ENCODE results near the gene DHODH.

The DHODH gene

GRCh38 chr16:72013888-72014581, 5.5 kb downstream of the DHODH start:
- no peak for DNase-seq (ENCODE audit: low read depth in 2 of 2)

- no peak for DNase-seq (ENCODE audit: low read depth in 2 of 2)
These were observed 6.1 kb downstream of the DHODH start for GRCh38 chr16:72014675-72015074.

DNA sequence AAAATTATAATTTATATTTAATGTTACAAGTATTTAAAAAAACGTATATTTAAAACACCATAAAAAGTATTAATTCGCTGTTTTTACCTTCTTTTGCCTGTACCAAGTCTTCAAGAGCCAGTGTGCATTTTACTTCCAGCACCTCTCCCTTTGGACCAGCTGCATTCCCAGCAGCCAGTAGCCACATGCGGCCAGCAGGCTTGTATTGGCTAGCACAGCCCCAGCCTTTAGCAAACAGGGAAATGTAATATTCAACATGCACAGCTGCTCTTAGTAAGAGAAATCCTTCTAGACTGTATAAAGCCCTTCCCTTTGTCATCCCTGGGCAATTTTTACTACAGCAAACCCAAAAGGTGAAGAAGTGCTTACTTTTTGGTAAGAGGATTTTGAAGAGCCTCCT, 6.6 kb downstream of the DHODH start:
- DNase-seq (ENCODE audit: low read depth in 2 of 2) = no peak

DNA sequence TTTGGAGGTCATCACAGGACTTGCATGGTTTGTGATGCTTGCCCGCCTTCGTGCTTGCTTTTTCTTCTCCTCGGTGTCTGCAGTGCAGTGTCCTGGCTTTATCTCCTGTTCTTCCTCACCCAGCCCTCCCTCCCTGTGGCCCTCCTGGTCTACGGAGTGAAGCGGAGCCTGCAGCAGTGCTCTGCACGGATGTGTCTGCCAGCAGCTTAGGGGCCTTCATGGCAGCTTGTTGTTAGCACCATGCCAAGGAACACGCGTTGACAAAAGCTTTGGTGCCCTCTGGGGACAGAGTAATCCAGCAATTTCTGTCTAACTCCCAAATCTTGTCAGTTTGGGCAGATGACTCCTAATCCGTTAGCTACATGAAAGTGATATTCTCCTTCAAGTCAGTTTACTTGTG, 9.9 kb downstream of the DHODH start:
- DNase-seq (ENCODE audit: low read depth in 2 of 2) = no peak

DNA sequence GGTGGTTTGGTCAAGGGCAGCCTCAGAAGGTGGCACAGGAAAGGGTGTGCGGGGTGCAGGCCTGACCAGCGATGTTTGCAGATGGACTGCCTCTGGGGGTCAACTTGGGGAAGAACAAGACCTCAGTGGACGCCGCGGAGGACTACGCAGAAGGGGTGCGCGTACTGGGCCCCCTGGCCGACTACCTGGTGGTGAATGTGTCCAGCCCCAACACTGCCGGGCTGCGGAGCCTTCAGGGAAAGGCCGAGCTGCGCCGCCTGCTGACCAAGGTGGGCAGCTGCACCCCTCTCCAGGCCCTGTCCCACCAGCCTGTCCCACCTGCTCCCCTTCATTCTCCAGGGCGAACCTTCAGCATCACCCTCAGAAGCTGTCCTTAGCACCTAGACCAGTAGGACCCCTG, 12.5 kb downstream of the DHODH start:
- DNase-seq (ENCODE audit: low read depth in 2 of 2) = no peak

DNA sequence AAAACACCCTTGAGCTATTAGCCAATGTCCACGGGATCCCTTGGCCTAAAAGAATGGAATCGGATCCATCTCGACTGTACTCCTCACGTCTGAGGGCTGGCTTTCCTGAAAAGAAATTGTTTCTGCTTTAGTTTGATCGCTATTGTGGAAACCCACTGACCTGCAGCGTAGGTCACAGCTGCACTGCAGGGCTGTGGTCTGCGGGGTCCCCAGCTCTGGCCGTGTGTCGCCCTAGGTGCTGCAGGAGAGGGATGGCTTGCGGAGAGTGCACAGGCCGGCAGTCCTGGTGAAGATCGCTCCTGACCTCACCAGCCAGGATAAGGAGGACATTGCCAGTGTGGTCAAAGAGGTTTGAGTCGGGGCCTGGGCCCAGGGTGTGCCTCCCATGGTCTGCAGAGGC, 13.6 kb downstream of the DHODH start:
- DNase-seq (ENCODE audit: low read depth in 2 of 2) = no peak

GRCh38 chr16:72023962-72024361, 15.4 kb downstream of the DHODH start:
- no peak for DNase-seq (ENCODE audit: low read depth in 2 of 2)

GRCh38 chr16:72024862-72025382, 16.4 kb downstream of the DHODH start:
- DNase-seq (ENCODE audit: low read depth in 2 of 2) = no peak

DNA sequence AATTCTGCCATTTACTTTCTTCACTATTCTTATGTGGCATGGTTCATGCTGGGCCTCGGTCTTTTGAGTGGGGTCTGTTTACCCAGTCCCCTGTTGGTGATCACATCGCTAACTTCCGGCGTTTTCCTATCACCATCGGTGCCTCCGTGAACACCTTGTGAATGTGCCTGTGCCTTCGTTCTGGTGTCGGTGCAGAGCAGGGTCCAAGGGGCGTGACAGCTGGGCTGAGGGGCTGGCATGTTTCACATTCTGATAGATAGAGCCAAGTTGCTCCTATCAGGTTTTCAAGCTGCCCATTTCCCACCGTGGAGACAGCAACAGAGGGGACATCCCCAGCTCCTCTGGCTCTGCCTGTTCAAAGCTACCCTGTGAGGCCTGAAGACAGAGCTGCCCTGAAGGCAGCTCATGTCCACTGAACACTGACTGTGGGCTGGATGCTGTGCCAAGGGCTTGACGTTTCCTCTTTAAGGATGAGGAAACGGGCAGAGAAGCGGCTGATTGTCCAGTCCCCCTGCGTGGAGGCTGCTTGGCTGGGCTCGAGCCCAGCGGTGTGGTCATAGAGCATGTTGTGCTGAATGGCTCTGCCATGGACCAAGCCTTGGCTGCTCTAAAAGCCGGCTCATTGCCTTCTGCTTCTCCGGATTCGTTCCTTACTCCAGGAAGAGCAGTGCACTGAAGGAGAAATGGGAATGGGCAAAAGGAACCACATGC, 17.0 kb downstream of the DHODH start:
- DNase-seq (ENCODE audit: low read depth in 2 of 2) = no peak

DNA sequence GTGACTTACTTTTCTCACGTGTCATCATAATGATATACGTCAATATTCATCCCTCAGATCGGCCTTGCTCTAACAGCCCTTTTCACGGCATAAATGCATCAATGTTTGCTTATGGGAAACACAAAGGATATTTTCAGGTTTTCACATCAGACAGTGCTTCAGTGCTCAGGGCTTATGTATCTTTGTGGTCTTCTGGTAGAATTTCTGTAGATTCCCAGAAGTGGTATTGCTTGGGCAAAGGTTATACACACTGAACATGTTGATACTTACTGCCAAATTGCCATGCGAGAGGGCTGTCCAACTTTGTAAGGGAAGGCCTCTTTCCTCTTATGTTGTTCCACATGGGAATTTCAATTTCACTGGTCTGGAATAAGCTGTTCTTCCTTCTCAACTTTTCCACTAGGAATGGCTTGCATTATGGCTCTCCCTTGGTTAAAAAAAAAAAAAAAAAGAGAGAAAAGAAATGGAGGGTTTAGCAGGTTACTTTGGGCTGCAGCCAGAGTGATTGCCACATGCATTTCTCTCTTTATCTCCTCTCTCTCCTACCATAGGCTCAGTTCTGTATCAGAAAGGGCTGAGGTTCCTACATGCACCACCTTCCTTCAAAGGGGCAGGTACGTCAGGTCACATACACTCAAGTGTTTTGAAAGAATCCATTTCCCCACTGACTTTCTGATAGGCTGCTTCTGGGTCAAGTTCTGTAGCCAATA, 19.3 kb downstream of the DHODH start:
- no peak for DNase-seq (ENCODE audit: low read depth in 2 of 2)

- no peak for DNase-seq (ENCODE audit: low read depth in 2 of 2)
These were observed 21.2 kb downstream of the DHODH start for GRCh38 chr16:72029567-72030271.

DNA sequence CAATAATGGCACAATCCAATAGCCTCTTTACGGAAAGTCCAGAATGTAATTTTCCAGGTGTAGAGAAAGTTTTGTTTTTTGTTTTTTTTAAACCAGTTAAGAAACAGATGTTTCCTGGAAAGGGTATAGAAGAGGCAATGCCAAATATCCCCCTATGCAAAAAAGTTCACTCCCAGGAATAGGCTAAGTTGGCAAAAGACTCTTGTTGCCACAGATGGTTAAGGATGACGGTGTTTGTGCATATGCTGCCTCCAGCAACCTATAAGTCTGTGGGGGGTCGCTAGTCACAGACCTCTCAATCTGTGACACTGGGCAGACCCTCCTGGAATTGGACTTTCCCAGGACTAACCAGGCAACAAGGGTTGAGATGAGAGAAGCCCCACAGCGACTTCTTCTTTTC, 24.9 kb downstream of the DHODH start:
- no peak for DNase-seq (ENCODE audit: low read depth in 2 of 2)

GRCh38 chr16:72036098-72036497, 27.6 kb downstream of the DHODH start:
- DNase-seq (ENCODE audit: low read depth in 2 of 2) = no peak

DNA sequence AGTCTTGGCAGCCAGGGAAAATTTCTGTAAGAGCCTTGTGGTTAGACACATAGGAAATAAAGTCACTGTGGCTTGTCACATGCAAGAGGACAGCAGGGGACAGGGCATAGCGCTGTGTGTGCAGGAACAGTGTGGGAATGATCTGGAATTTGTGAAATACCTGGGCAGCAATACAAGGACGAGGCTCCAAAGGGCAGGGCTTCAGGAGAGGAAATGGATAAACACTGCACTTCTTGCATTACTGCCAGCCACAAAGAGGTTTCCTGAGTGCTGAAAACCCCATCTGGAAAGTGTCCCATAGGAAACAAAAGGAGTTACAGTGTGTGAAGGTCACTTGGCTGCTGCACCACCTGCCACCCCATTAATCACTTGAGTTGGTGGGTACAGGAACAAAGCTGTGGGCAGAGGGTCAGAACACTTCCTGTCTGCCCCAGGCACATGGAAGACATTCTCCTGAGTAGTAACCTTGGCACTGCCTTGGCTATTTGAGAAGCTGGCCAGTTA, 33.7 kb downstream of the DHODH start:
- no peak for DNase-seq (ENCODE audit: low read depth in 2 of 2)

DNA sequence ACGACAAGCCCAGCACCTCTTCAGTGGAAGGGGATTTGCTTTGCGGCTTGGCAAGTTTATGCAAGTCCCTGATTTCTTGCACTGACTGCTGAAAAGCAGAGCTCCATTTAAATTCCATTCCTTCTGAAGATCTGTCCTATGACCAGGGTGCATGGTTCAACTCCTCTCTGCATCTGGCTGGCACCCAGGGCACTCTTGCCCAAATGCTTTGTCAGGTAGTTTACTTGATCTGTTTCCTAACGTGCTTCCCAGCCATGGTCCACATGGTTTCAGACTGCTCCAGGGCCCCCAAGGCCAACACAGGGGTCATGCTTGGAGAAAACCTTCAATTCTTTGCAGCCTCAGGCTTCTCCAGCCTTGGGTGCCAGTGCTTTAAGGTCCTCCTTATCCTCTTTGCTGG, 34.5 kb downstream of the DHODH start:
- DNase-seq (ENCODE audit: low read depth in 2 of 2) = no peak

- DNase-seq (ENCODE audit: low read depth in 2 of 2) = no peak
These were observed 35.0 kb downstream of the DHODH start for GRCh38 chr16:72043539-72043938.

DNA sequence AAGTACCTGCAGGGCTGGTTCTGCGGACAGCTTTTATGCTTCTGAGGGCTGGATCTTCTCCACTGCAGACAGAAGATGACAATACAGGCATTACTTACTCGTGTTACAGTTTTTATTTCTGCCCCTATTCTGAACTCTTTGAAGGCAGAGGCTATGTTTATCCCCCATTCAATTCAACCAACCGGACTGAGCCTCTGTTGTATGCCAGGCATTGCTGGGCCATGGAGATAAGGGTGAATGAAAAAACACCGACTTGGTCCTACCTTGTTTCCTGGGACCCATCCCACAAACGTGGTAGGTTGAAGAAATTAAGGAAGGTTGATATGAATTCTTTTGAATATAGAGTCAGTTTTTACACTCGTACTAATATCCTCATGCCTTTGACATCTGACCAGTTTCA, 35.8 kb downstream of the DHODH start:
- DNase-seq (ENCODE audit: low read depth in 2 of 2) = no peak

- DNase-seq (ENCODE audit: low read depth in 2 of 2) = no peak
These were observed 36.3 kb downstream of the DHODH start for GRCh38 chr16:72044825-72045359.

DNA sequence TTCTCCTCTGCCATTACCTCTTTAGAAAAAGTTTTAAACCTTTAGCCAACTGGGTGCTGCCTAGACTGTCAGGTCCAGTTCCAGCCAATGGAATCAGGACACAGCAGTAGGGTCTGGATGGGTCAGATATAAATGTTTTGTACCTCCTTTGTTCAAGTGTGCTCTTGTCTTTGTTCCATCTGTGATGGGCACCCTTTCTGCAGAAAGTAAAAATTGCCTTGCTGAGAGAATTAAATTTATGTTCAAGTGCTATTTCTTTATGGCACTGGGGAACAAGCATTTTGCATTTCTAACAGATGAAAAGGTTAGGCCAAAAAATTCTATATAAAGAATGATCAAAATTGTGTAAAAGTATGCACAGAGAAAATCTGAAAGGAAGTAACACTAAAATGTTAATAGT, 40.6 kb downstream of the DHODH start:
- DNase-seq (ENCODE audit: low read depth in 2 of 2) = no peak

- DNase-seq (ENCODE audit: low read depth in 2 of 2) = no peak
These were observed 42.4 kb downstream of the DHODH start for GRCh38 chr16:72050769-72051464.

DNA sequence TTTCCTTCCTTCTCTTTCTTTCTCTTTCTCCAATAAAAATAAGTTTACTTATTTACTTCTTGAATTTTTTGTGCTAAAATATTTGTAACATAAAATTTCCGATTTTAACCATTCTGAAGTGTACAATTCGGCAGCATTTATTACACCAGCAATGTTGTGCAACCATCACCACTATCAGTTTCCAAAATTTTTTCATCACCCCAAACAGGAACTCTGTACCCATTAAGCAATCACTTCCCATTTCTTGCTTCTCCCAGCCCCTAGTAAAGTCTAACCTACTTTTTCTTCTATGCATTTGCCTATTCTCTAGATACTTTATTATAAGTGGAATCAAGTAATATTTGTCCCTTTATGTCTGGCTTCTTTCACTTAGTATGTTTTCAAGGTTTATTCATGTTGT, 43.3 kb downstream of the DHODH start:
- DNase-seq (ENCODE audit: low read depth in 2 of 2) = no peak

All from stimulated activated CD8-positive, alpha-beta memory T cell treated with anti-CD3 and anti-CD28 coated beads, Interleukin-2, amount 100 ng/mL, for 1 hour (primary cell).